HepG2 (cell line): Measurements from ENCODE around the gene CDYL. TPM values are rescaled to one million over a fixed set of nuclear protein-coding genes. Genes with fewer than 3 reads are reported as not detected.

Experiments
- ATAC-seq: fragments of 200-7000 bp; cut with Tn5 transposase; 3 replicates; pipeline ENCODE4 v1.9.1; 2020; ENCODE audit warnings: mild to moderate bottlenecking, moderate library complexity
- BruUV-seq: library from RNA; stranded (reverse); fragments of 400-500 nt; replicated peaks from 2 replicates; lab custom pipeline; 2021; lab: Mats Ljungman, UMichigan
- CTCF ChIA-PET: fragments of 300-600 bp; formaldehyde crosslinking; extraction: SDS; loops from one replicate; lab custom pipeline; 2021; ENCODE audit warnings: low total read pairs, inconsistent platforms, low intra/inter-chr PET ratio; lab: Yijun Ruan, JAX
- POLR2A ChIA-PET: fragments of 350-600 bp; sonication (Branson Sonifier 250); formaldehyde crosslinking; loops from one replicate; lab custom pipeline; 2020; ENCODE audit warnings: antibody characterized with exemption, inconsistent platforms; lab: Yijun Ruan, JAX
- DNase-seq: peaks from one replicate; pipeline ENCODE4 v3.0.0-alpha.2; 2015; ENCODE audit warnings: low spot score
- FAIRE-seq: peaks from 3 replicates; lab custom pipeline; 2011; peaks lifted over from hg19 to GRCh38; lab: Jason Lieb, UNC
- H2AFZ ChIP-seq: one replicate; pipeline ENCODE4 v1.6.1; 2011; ENCODE audit warnings: low read length, inconsistent platforms
- H3K27ac ChIP-seq: fragments of 300-600 bp; 3 replicates; pipeline ENCODE4 v1.8.0; 2011; ENCODE audit warnings: mixed run types, mild to moderate bottlenecking, mixed read lengths, low read length, inconsistent platforms; ENCODE audit not compliant: insufficient read depth; ENCODE audit errors: extremely low read length
- H3K27me3 ChIP-seq, 2 experiments: fragments of 200-600 bp in 1 of 2; 2 replicates in 1 of 2; 3 replicates in 1 of 2; pipeline versions ENCODE4 v1.6.0 to v1.8.0; 2011; ENCODE audit warnings: low read length in 2 of 2, mild to moderate bottlenecking in 2 of 2, moderate library complexity in 2 of 2, inconsistent platforms in 1 of 2; ENCODE audit not compliant: insufficient read depth in 2 of 2, control insufficient read depth in 1 of 2
- H3K36me3 ChIP-seq, 2 experiments: fragments of 200-600 bp in 1 of 2; replicated peaks in 1 of 2; 2 replicates in 1 of 2; 3 replicates in 1 of 2; pipeline versions ENCODE4 v1.5.1 to v1.8.0; 2011; ENCODE audit warnings: low read length in 2 of 2, inconsistent platforms in 1 of 2; ENCODE audit not compliant: insufficient read depth in 2 of 2, control insufficient read depth in 1 of 2
- H3K4me1 ChIP-seq: 2 replicates; pipeline ENCODE4 v1.5.1; 2012; ENCODE audit warnings: low read length, inconsistent platforms; ENCODE audit not compliant: insufficient read depth
- H3K4me2 ChIP-seq: 2 replicates; pipeline ENCODE4 v1.6.0; 2011; ENCODE audit warnings: low read depth, low read length, inconsistent platforms
- H3K4me3 ChIP-seq, 3 experiments: fragments of 200-600 bp in 1 of 3; sonication (generic), shearing (Covaris generic) in 1 of 3; replicated peaks in 1 of 3; 2 replicates each; pipeline ENCODE4 v1.5.1; 2011 to 2016; ENCODE audit warnings: low read length in 3 of 3, inconsistent platforms in 2 of 3, low read depth in 2 of 3, mild to moderate bottlenecking in 2 of 3, control low read depth in 1 of 3, mixed read lengths in 1 of 3; ENCODE audit not compliant: insufficient read depth in 1 of 3
- H3K79me2 ChIP-seq: one replicate; pipeline ENCODE4 v1.6.1; 2011; ENCODE audit warnings: low read length, inconsistent platforms; ENCODE audit not compliant: insufficient read depth
- H3K9ac ChIP-seq: 2 replicates; pipeline ENCODE4 v1.6.0; 2011; ENCODE audit warnings: mild to moderate bottlenecking, low read depth, low read length, inconsistent platforms; ENCODE audit not compliant: insufficient read depth
- H3K9me3 ChIP-seq: 2 replicates; pipeline ENCODE4 v1.5.1; 2012; ENCODE audit warnings: mild to moderate bottlenecking, low read length
- H4K20me1 ChIP-seq: 2 replicates; pipeline ENCODE4 v1.6.0; 2011; ENCODE audit warnings: inconsistent platforms, mild to moderate bottlenecking, low read length, moderate library complexity; ENCODE audit not compliant: insufficient read depth
- CREB3 ChIP-seq: sonication (generic); formaldehyde crosslinking; IDR thresholded peaks from 2 replicates; pipeline ENCODE4 v1.5.0; 2020; ENCODE audit warnings: missing genetic modification reagents
- IKZF1 ChIP-seq: fragments of 450-650 bp; IDR thresholded peaks from 2 replicates; pipeline ENCODE4 v1.7.1; 2016
- NFIC ChIP-seq: IDR thresholded peaks from 2 replicates; pipeline ENCODE4 v1.6.1; 2012; ENCODE audit warnings: mild to moderate bottlenecking, low read length, inconsistent platforms
- PBX2 ChIP-seq: IDR thresholded peaks from 2 replicates; pipeline ENCODE4 v1.6.1; 2016; ENCODE audit warnings: control low read depth
- PHF20 ChIP-seq: sonication (generic); formaldehyde crosslinking; IDR thresholded peaks from 2 replicates; pipeline ENCODE4 v1.5.0; 2020; ENCODE audit warnings: mild to moderate bottlenecking, missing genetic modification reagents
- PLRG1 ChIP-seq: fragments of 450-650 bp; conservative IDR thresholded peaks from 2 replicates; pipeline ENCODE4 v1.6.1; 2016
- PTBP1 ChIP-seq: fragments of 200-400 bp; formaldehyde crosslinking; IDR thresholded peaks from 2 replicates; pipeline ENCODE4 v1.6.1; 2018; ENCODE audit warnings: low read length, low read depth; ENCODE audit not compliant: poor library complexity, severe bottlenecking
- TMF1 ChIP-seq: sonication (generic); formaldehyde crosslinking; IDR thresholded peaks from 2 replicates; pipeline ENCODE4 v1.8.1; 2022; ENCODE audit warnings: low read depth, missing genetic modification reagents
- ZNF224 ChIP-seq: sonication (generic); formaldehyde crosslinking; IDR thresholded peaks from 2 replicates; pipeline ENCODE4 v1.5.0; 2020; ENCODE audit warnings: mild to moderate bottlenecking, missing genetic modification reagents
- ZNF33A ChIP-seq: sonication (generic); formaldehyde crosslinking; IDR thresholded peaks from 2 replicates; pipeline ENCODE4 v1.5.1; 2020; ENCODE audit warnings: missing genetic modification reagents, mild to moderate bottlenecking, moderate library complexity, borderline replicate concordance
- ZNF609 ChIP-seq: sonication (generic); formaldehyde crosslinking; IDR thresholded peaks from 2 replicates; pipeline ENCODE4 v1.4.0; 2020; ENCODE audit warnings: mild to moderate bottlenecking, missing genetic modification reagents, borderline replicate concordance
- WGBS: methylation state at CpG from one replicate; pipeline ENCODE4 v1.1.6; 2017; ENCODE audit warnings: low lambda C conversion rate; 5-methylcytosine and 5-hydroxymethylcytosine counted together
- in situ Hi-C: cut with HindIII; loops from 2 replicates; pipeline ENCODE4 v1.10.0; 2017; ENCODE audit warnings: low pct_unique_long_range_greater_than_20kb; ENCODE audit not compliant: extremely low pct_ligation_motif_present
- intact Hi-C: fragments of 100-400 bp; cut with micrococcal nuclease; formaldehyde crosslinking; loops from one replicate; pipeline ENCODE4 v1.10.0; 2022; ENCODE audit not compliant: unreplicated experiment
- polyA plus RNA-seq, 8 experiments: library from polyadenylated mRNA; depleted of rRNA in 3 of 8; stranded (reverse) in 7 of 8; unstranded in 1 of 8; fragments of >200 nt; fragmentation: Illumina TruSeq in 4 of 8; extraction: Trizol in 4 of 8; gene quantifications; 2 replicates each; pipeline versions ENCODE4 v1.2.1 to v1.2.3, GENCODE V29; 2011 to 2016; ENCODE audit warnings: low read depth in 4 of 8, missing spikeins in 1 of 8, mixed read lengths in 1 of 8; ENCODE audit not compliant: insufficient read depth in 1 of 8
- total RNA-seq, 5 experiments: library from RNA; depleted of rRNA; stranded (reverse); fragments of >200 nt; fragmentation: Illumina TruSeq; extraction: Trizol; gene quantifications; 2 replicates each; pipeline ENCODE4 v1.2.3, GENCODE V29; 2016; ENCODE audit warnings: low read depth in 1 of 5

The CDYL gene
- total and polyA plus RNA-seq, 2 of the 13 experiments (the other 11 are each of a cell fraction or from before 2014, with no cell fraction given): 22.8 to 105 TPM

DNA sequence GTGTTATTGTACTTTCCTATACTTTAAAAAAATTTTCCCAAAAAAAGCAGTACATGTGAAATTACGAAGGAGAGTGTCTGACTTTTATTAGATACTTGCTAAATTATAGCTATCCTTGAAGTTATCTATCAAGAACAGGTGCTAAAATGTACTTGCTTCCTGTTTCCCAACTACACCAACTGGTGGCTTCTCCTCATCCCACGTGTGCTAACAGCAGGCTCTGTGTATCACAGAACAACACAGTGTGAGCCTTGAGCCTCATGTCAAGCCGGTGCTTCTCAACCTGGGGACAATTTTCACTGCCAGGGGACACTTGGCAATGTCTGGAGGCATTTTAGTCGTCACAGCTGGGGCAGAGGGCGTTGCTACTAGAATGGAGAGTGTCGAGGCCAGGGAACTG, 36.2 kb upstream of the CDYL start:
- no peaks in the 10 kb centered on the region for H4K20me1 ChIP-seq
- FAIRE-seq: no peak
- no peaks in the 10 kb centered on the region; a peak in 2 of 5 replicates for H3K27me3 ChIP-seq
- ChIA-PET POLR2A (no interaction called here), CTCF (no interaction called here)
- no peak overlapping the region for H3K4me2 ChIP-seq
- no peaks in the 10 kb centered on the region for H3K79me2 ChIP-seq
- no peak overlapping the region for H3K4me3 ChIP-seq
- TF ChIP-seq PBX2: no peak
- TF ChIP-seq PLRG1: no peak
- TF ChIP-seq PHF20 (CRISPR knock-in tag): no peak
- no peak for TF ChIP-seq CREB3 (CRISPR knock-in tag)
- no peak for TF ChIP-seq IKZF1
- no peak for TF ChIP-seq NFIC
- TF ChIP-seq PTBP1: no peak
- TF ChIP-seq ZNF609 (CRISPR knock-in tag): no peak
- no peak for TF ChIP-seq ZNF224 (CRISPR knock-in tag)
- no peak for TF ChIP-seq ZNF33A
- no peak for TF ChIP-seq TMF1 (CRISPR knock-in tag)
- no peaks in the 10 kb centered on the region for H3K9me3 ChIP-seq
- WGBS: 13% methylated on average over 6 of the region's 6 CpGs
- no peak overlapping the region for H3K9ac ChIP-seq
- H2AFZ ChIP-seq: no peak overlapping the region
- no peaks in the 10 kb centered on the region for H3K36me3 ChIP-seq
- no peak for ATAC-seq
- BruUV-seq: no TSS peak
- no peak for DNase-seq
- intact Hi-C loops: no loop called here
- no peak overlapping the region for H3K27ac ChIP-seq
- H3K4me1 ChIP-seq: no peaks in the 10 kb centered on the region
- in situ Hi-C loops: no loop called here
